ENCODE measurements around the gene THNSL1. TPM values are rescaled to one million over a fixed set of nuclear protein-coding genes. Genes with fewer than 3 reads are reported as not detected.

The THNSL1 gene
- polyA plus RNA-seq, 3 donors = 0.80 to 2.1 (median 1.7) TPM

Other genes starting within 250 kb of the THNSL1 start
- 10 to 100 TPM in 1 of 3 donors, 1 to 10 TPM in 2; 2.1 to 11.2 (median 2.3) TPM for gene PRTFDC1, start 64.0 kb upstream of the THNSL1 start, polyA plus RNA-seq
- under 1 TPM in 2 of 3 donors, not detected in 1; 0.01 to 0.16 TPM for gene ENKUR, start 454 bp upstream of the THNSL1 start, polyA plus RNA-seq
- gene GPR158, start 158.4 kb downstream of the THNSL1 start, polyA plus RNA-seq = under 1 TPM; under 0.01 to 0.19 (median 0.12) TPM